SK-N-SH (cell line): Measurements from ENCODE around the gene BFSP2.

Experiments
- EZH2phosphoT487 ChIP-seq: fragments of 200-600 bp; sonication (generic); IDR thresholded peaks from 2 replicates; pipeline ENCODE4 v1.6.1; 2017; ENCODE audit warnings: low read depth, mixed run types, mild to moderate bottlenecking, antibody characterized with exemption, moderate library complexity, borderline replicate concordance
- NFIC ChIP-seq: IDR thresholded peaks from 2 replicates; pipeline ENCODE4 v1.4.0; 2012; ENCODE audit warnings: borderline replicate concordance
- SMC3 ChIP-seq: IDR thresholded peaks from 2 replicates; pipeline ENCODE4 v1.6.1; 2012; ENCODE audit warnings: low read depth, low read length, improper control_type of control experiment
- YY1 ChIP-seq: IDR thresholded peaks from 2 replicates; pipeline ENCODE4 v1.4.0; 2012; ENCODE audit warnings: low read depth, mild to moderate bottlenecking

GRCh38 chr3:133440652-133441051 lies 40.8 kb downstream of the BFSP2 start:
- no peak for TF ChIP-seq YY1
- TF ChIP-seq SMC3: no peak
- no peak for TF ChIP-seq EZH2phosphoT487
- TF ChIP-seq NFIC: no peak
